WERI-Rb-1 (cell line): ENCODE measurements around the gene ANXA6.

Experiments used
- DNase-seq: peaks from one replicate; pipeline ENCODE4 v3.0.0-alpha.2; 2020
- H3K27ac ChIP-seq: fragments of 250-450 bp; sonication (Bioruptor Pico); 2 replicates; pipeline ENCODE4 v1.5.1; 2020; ENCODE audit warnings: mild to moderate bottlenecking, moderate library complexity
- H3K27me3 ChIP-seq: fragments of 250-450 bp; sonication (Bioruptor Pico); 2 replicates; pipeline ENCODE4 v1.5.1; 2021; ENCODE audit warnings: mild to moderate bottlenecking, low read depth, moderate library complexity; ENCODE audit not compliant: insufficient read depth, severe bottlenecking
- H3K36me3 ChIP-seq: fragments of 250-450 bp; sonication (Bioruptor Pico); 2 replicates; pipeline ENCODE4 v1.5.1; 2020; ENCODE audit warnings: mild to moderate bottlenecking, moderate library complexity
- H3K4me3 ChIP-seq: 2 replicates; pipeline ENCODE4 v1.5.1; 2011; ENCODE audit warnings: low read depth, mild to moderate bottlenecking, control low read depth, low read length
- H3K9me3 ChIP-seq: fragments of 250-450 bp; sonication (Bioruptor Pico); 2 replicates; pipeline ENCODE4 v1.5.1; 2021; ENCODE audit warnings: mild to moderate bottlenecking, moderate library complexity; ENCODE audit not compliant: severe bottlenecking
- TF ChIP-seq, protein P1 (sequence below): IDR thresholded peaks from 2 replicates; pipeline ENCODE4 v1.5.1; 2011; ENCODE audit warnings: low read depth, mild to moderate bottlenecking, control low read depth, inconsistent platforms, low read length

ANXA6 gene

DNA sequence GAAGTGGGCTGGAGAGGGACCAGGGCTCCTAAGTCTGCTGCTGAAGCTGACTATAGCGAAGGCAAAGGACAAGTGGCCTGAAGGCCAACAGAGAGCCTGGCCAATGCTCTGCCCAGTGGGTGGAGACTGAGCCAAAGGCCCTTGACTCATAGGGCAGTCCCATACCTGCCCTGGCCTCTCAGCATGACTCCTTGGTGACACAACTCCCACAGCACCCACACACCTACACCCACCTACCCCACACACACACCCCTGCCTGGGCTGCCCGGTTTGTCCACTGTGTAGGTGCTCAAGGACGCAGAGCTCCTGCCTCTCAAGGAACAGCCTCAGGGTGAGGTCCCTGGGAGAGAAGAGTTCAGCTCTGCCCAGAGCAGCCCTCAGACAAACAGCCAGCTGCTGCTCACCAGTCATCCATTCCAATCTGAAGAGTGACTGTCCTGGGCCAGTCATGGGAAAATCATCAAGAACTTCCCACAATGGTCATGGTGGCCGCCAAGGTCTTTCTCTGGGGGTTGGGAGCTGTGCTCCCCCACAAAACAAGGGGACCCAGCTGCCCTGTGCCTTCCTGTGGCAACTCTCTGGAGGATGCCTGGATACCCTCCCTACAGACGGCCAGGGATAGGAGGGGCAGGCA is 81.8 kb downstream of the ANXA6 start:
- no peak for DNase-seq
- 0 out of 2 replicates have a peak, but pooled peaks cover 2% of the 10 kb centered on the region for H3K36me3 ChIP-seq
- H3K27me3 ChIP-seq: no peaks in the 10 kb centered on the region
- H3K9me3 ChIP-seq: no peaks in the 10 kb centered on the region
- no peak overlapping the region for H3K4me3 ChIP-seq
- TF ChIP-seq, protein P1, sequence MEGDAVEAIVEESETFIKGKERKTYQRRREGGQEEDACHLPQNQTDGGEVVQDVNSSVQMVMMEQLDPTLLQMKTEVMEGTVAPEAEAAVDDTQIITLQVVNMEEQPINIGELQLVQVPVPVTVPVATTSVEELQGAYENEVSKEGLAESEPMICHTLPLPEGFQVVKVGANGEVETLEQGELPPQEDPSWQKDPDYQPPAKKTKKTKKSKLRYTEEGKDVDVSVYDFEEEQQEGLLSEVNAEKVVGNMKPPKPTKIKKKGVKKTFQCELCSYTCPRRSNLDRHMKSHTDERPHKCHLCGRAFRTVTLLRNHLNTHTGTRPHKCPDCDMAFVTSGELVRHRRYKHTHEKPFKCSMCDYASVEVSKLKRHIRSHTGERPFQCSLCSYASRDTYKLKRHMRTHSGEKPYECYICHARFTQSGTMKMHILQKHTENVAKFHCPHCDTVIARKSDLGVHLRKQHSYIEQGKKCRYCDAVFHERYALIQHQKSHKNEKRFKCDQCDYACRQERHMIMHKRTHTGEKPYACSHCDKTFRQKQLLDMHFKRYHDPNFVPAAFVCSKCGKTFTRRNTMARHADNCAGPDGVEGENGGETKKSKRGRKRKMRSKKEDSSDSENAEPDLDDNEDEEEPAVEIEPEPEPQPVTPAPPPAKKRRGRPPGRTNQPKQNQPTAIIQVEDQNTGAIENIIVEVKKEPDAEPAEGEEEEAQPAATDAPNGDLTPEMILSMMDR: no peak
- H3K27ac ChIP-seq: no peak overlapping the region

DNA sequence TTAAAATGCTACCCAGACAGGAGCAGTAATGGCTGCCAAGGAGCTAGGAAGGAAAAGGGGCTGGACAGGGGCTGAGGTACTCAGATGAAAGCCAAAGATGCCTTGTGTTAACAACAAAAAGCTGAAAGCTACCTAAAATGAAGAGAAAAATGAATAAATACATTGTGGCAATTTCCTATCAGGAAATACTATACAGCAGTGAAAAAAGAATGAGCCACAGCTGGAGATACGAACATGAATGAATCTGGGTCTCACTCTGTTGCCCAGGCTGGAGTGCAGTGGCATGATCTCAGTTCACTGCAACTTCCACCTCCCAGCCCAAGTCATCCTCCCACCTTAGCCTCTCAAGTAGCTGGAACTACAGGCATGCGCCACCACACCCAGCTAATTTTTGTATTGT is 83.0 kb downstream of the ANXA6 start:
- Histone ChIP-seq H3K4me3 (no peak overlapping the region), H3K27me3 (no peaks in the 10 kb centered on the region), H3K9me3 (no peaks in the 10 kb centered on the region), H3K27ac (no peak overlapping the region), H3K36me3 (no peaks in the 10 kb centered on the region)
- DNase-seq: no peak
- TF ChIP-seq, protein P1: no peak

DNA sequence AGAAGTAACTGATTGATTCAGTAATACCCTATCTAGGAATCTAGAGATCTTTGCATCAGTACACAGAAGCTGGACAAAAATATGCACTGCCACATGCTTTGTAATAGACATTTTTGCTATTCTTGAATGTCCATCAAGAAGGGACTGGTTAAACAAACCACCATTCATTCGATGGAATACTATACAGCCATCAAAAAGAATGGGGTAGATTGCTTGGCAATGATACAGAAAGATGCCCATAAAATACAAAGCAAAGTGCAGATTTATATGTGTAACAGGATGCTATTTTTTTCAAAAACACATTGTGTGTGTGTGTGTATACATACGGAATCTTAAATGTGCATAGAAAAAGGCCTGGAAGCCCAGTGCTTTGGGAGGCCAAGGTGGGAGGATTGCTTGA is 84.3 kb downstream of the ANXA6 start:
- TF ChIP-seq, protein P1: no peak
- Histone ChIP-seq H3K9me3 (no peaks in the 10 kb centered on the region), H3K27ac (no peak overlapping the region), H3K36me3 (no peaks in the 10 kb centered on the region), H3K4me3 (no peak overlapping the region), H3K27me3 (no peaks in the 10 kb centered on the region)
- DNase-seq: no peak

DNA sequence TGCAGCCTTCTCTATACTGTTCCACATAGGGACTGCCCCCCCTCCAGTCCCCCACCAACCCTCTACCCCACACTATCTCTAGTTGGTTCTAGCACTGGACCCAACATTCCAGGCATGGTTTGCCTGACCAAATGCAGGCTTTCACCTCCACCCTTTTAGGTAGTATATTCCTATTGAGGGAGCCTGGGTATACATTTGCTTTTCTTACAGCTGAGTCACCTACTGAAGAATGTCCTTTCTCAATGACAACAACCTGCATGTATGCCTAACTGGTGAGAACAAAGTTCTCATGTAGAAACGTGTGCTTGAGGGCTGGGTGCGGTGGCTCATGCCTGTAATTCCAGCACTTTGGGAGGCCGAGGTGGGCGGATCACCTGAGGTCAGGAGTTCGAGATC is 85.0 kb downstream of the ANXA6 start:
- no peaks in the 10 kb centered on the region for H3K9me3 ChIP-seq
- no peaks in the 10 kb centered on the region for H3K27me3 ChIP-seq
- H3K36me3 ChIP-seq: no peaks in the 10 kb centered on the region
- H3K27ac ChIP-seq: no peak overlapping the region
- H3K4me3 ChIP-seq: no peak overlapping the region
- TF ChIP-seq, protein P1: no peak
- no peak for DNase-seq

DNA sequence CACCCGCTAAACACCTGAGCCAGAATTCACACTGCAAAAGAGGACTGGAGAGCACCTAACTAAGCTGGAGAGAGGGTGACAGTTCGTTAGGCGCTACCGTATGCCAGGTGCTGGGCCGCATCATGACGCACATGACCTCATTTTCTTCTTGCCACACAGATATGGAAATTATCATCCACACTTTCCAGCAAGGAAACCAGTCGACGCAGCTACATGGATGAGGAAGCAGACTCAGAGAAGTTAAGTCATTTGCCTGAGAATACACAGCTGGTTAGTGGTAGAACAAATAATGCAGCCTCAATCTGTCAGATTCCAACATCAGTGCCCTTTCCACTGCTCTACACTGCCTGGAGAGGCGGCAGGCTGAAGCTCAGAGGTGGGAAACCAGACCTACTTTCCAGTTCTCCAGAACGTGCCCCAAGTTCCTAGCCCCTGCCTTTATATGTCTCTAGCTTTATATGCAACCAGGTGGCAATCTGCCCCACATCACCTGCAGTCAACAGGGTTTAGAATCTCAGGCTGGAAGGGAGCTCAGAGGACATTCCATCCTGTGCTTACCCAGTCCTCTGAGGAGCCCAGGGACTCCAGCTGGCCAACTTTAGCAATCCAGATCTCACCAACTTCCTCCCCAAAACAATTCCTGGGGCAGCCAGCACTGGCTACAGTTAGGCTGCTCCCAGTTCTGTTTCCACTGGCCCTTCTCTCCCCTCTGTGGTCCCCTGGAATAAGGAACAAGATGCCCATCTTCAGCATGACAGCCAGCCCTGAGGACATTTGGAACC is 85.5 kb downstream of the ANXA6 start:
- Histone ChIP-seq H3K27ac (no peak overlapping the region), H3K4me3 (no peak overlapping the region), H3K9me3 (no peaks in the 10 kb centered on the region), H3K27me3 (no peaks in the 10 kb centered on the region), H3K36me3 (no peaks in the 10 kb centered on the region)
- TF ChIP-seq, protein P1: no peak
- DNase-seq: no peak
